ENCODE data around the gene THTPA.

The THTPA gene

DNA sequence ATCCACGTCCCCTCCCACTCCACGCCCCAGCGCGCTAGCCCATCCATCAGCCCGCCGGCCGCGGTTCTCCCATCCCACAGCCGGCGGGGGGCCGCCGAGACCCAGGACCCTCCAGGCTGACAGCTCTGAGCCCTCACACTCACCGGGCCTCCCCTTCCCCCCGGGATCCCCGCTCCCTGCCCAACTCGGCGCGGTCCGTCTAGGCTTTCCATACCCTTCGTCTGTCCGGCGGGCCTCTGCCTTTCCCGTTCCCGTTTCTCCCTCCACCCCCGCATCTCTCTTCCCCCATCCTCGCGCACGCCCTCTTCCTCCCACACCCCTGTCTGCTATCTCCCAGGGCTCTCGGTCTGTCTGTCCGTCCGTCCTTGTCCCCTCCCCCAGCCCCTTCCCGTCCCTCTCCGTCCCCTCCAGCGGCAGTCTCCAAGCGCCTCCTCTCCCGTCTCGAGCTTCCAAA, 5.2 kb upstream of the THTPA start:
- peaks cover 15% of the 10 kb centered on the region for H3K27me3 ChIP-seq (replicated peaks; ENCODE audit: control insufficient read depth, insufficient read depth, low read length, poor library complexity, severe bottlenecking)
- H3K9me3 ChIP-seq (ENCODE audit: control insufficient read depth, low read length), result no peaks in the 10 kb centered on the region
- H3K4me3 ChIP-seq (ENCODE audit: insufficient read depth, low read depth, low read length, poor library complexity, severe bottlenecking), result peak overlapping the region; percentile 66
- no peaks in the 10 kb centered on the region for H3K36me3 ChIP-seq (ENCODE audit: control insufficient read depth, insufficient read depth, low read length)
- DNase-seq, result no peak
- peaks cover 16% of the 10 kb centered on the region for H3K4me1 ChIP-seq (ENCODE audit: control insufficient read depth, insufficient read depth, low read length, poor library complexity, severe bottlenecking)
- H3K27ac ChIP-seq (ENCODE audit: insufficient read depth, low read length, poor library complexity, severe bottlenecking), result peak overlapping the region; percentile 40

DNA sequence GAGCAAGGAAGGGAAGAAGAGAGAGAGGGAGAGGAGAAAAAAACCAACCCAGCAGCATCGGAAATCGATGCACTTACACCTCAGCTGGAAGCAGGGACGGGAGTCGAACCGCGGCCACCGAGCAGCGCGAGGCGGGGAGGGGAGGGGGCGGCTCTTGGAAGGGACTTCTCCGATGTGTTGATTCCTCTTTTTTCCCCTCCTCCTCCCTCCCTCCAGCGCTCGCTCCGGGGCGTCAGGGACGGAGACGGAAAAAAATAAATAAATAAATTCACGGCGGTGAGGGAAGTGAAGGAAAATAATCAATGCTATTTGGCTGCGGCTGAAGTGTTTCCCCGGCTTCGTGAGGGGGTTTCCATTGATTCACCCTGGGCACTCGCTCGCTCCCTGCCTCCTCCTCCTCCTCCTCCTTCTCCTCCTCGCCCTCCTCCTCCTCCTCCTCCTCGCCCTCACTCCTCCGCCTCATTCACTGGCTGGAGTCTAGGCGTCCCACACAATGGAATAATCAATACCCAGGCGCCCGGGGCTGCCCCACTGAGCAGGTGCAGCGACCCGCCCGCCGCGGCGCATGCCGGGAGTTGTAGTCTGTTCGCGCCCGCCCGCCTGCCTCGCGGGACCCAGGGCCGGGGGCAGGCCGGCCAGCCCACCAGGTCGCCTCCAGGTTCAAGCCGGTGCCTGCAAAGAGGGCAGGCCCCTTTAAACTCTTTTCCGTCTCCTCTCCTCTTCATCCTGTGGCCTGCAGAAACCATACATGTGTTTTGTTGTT, 4.6 kb upstream of the THTPA start, which contains the start of gene ZFHX2:
TSS of gene ZFHX2 (minus strand) at position 500 of the 763 bp plus-strand sequence. CDS start 16,440 bp downstream, outside the sequence.
- H3K9me3 ChIP-seq (ENCODE audit: control insufficient read depth, low read length), result no peaks in the 10 kb centered on the region
- H3K4me1 ChIP-seq (ENCODE audit: control insufficient read depth, insufficient read depth, low read length, poor library complexity, severe bottlenecking), result peaks cover 20% of the 10 kb centered on the region
- peak within 1 kb of the TSS; percentile 66 for H3K4me3 ChIP-seq (ENCODE audit: insufficient read depth, low read depth, low read length, poor library complexity, severe bottlenecking)
- H3K36me3 ChIP-seq (ENCODE audit: control insufficient read depth, insufficient read depth, low read length), result no peaks in the 10 kb centered on the region
- peaks cover 15% of the 10 kb centered on the region for H3K27me3 ChIP-seq (replicated peaks; ENCODE audit: control insufficient read depth, insufficient read depth, low read length, poor library complexity, severe bottlenecking)
- DNase-seq, result peak; percentile 53 to 65 (median 58)
- peak within 1 kb of the TSS; percentile 40 for H3K27ac ChIP-seq (ENCODE audit: insufficient read depth, low read length, poor library complexity, severe bottlenecking)

DNA sequence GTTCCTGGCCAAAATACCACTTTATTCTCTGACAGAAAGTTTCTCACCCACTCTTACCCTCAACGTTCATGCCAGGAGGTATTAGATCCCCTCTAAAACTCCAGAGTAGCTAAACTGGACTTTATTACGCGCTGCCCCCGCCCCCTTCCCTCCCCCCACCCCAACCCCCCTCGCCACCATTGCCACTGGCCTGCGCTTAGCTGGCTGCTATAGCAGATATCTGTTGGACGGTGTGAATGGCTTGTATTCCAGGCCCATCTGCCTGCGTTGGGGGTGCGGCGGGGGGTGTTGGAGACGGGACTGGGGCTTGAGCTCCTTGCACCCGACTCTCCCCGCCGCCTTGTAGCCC, 564 bp upstream of the THTPA start:
- peak overlapping the region; percentile 96 for H3K4me3 ChIP-seq (ENCODE audit: insufficient read depth, low read depth, low read length, poor library complexity, severe bottlenecking)
- H3K36me3 ChIP-seq (ENCODE audit: control insufficient read depth, insufficient read depth, low read length), result peaks cover 20% of the 10 kb centered on the region
- H3K9me3 ChIP-seq (ENCODE audit: control insufficient read depth, low read length), result no peaks in the 10 kb centered on the region
- H3K4me1 ChIP-seq (ENCODE audit: control insufficient read depth, insufficient read depth, low read length, poor library complexity, severe bottlenecking), result peaks cover 26% of the 10 kb centered on the region
- DNase-seq, result no peak
- H3K27ac ChIP-seq (ENCODE audit: insufficient read depth, low read length, poor library complexity, severe bottlenecking), result peak overlapping the region; percentile 88
- H3K27me3 ChIP-seq (replicated peaks; ENCODE audit: control insufficient read depth, insufficient read depth, low read length, poor library complexity, severe bottlenecking), result peaks cover 8% of the 10 kb centered on the region

DNA sequence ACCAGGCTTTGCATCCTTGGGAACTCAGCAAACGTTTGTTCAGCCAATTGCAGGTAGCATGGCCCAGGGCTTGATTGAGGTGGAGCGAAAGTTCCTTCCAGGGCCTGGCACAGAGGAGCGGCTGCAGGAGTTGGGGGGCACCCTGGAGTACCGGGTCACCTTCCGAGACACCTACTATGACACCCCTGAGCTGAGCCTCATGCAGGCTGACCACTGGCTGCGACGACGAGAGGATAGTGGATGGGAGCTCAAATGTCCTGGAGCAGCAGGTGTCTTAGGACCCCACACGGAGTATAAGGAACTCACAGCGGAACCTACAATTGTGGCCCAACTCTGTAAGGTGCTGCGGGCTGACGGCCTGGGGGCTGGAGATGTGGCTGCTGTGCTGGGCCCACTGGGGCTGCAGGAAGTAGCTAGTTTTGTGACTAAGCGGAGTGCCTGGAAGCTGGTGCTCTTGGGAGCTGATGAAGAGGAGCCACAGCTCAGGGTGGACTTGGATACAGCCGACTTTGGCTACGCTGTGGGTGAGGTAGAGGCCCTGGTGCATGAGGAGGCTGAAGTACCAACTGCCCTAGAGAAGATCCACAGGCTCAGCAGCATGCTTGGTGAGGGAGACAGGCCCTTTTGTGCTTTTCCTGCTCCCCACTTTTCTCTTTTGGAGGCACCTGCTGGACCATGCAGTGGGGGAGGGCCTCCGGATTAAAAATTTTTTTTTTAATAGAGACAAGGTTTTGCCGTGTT, 799 bp downstream of the THTPA start:
- Histone ChIP-seq H3K36me3 (ENCODE audit: control insufficient read depth, insufficient read depth, low read length) (peaks cover 32% of the 10 kb centered on the region), H3K27ac (ENCODE audit: insufficient read depth, low read length, poor library complexity, severe bottlenecking) (peak overlapping the region; percentile 88), H3K9me3 (ENCODE audit: control insufficient read depth, low read length) (no peaks in the 10 kb centered on the region), H3K27me3 (replicated peaks; ENCODE audit: control insufficient read depth, insufficient read depth, low read length, poor library complexity, severe bottlenecking) (no peaks in the 10 kb centered on the region), H3K4me3 (ENCODE audit: insufficient read depth, low read depth, low read length, poor library complexity, severe bottlenecking) (peak overlapping the region; percentile 96), H3K4me1 (ENCODE audit: control insufficient read depth, insufficient read depth, low read length, poor library complexity, severe bottlenecking) (peaks cover 13% of the 10 kb centered on the region)
- no peak for DNase-seq

DNA sequence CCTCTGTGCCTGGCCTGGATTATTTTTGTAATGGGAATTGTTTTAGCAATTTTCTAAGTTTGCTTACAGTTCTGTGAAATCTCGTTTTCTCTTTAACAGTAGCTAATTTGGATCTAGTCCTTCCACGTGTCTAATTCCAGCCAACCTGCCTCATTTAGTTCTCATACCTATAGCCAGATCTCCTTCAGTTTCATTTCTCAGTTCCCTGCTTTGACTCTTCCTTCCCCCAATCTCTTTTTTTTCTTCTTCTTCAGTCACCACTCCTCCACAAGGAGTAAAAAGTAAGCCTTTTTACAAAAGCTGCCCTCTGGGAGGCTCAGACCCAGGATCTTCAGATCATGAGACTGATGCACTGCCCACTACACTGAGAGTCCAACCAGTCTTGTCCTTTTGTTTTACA, 1.4 kb downstream of the THTPA start:
- no peak for DNase-seq
- H3K4me3 ChIP-seq (ENCODE audit: insufficient read depth, low read depth, low read length, poor library complexity, severe bottlenecking), result no peak overlapping the region
- peaks cover 10% of the 10 kb centered on the region for H3K4me1 ChIP-seq (ENCODE audit: control insufficient read depth, insufficient read depth, low read length, poor library complexity, severe bottlenecking)
- H3K27me3 ChIP-seq (replicated peaks; ENCODE audit: control insufficient read depth, insufficient read depth, low read length, poor library complexity, severe bottlenecking), result no peaks in the 10 kb centered on the region
- H3K9me3 ChIP-seq (ENCODE audit: control insufficient read depth, low read length), result no peaks in the 10 kb centered on the region
- H3K27ac ChIP-seq (ENCODE audit: insufficient read depth, low read length, poor library complexity, severe bottlenecking), result peak overlapping the region; percentile 88
- peaks cover 39% of the 10 kb centered on the region for H3K36me3 ChIP-seq (ENCODE audit: control insufficient read depth, insufficient read depth, low read length)

DNA sequence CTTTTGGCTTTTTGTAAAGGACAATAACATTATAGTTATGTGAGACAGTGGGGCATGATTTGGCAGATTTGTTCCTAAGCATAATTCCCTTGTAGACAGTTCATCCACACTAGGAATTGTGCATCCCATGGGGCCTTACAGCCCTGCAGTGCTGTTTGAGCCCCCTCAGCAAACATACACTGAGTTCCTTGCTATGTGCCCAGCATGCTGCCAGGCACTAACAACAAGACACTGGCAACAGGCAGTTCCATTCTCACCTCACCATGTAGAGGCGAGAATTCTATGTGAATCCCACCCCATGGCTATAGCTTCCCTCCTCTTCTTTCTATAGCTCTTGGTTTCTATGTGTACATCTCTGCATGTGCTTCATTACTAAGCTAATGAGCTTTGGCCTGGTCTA, 1.9 kb downstream of the THTPA start:
- H3K4me1 ChIP-seq (ENCODE audit: control insufficient read depth, insufficient read depth, low read length, poor library complexity, severe bottlenecking), result peaks cover 10% of the 10 kb centered on the region
- no peak overlapping the region for H3K27ac ChIP-seq (ENCODE audit: insufficient read depth, low read length, poor library complexity, severe bottlenecking)
- no peak for DNase-seq
- H3K27me3 ChIP-seq (replicated peaks; ENCODE audit: control insufficient read depth, insufficient read depth, low read length, poor library complexity, severe bottlenecking), result no peaks in the 10 kb centered on the region
- no peaks in the 10 kb centered on the region for H3K9me3 ChIP-seq (ENCODE audit: control insufficient read depth, low read length)
- H3K36me3 ChIP-seq (ENCODE audit: control insufficient read depth, insufficient read depth, low read length), result peaks cover 39% of the 10 kb centered on the region
- H3K4me3 ChIP-seq (ENCODE audit: insufficient read depth, low read depth, low read length, poor library complexity, severe bottlenecking), result no peak overlapping the region

DNA sequence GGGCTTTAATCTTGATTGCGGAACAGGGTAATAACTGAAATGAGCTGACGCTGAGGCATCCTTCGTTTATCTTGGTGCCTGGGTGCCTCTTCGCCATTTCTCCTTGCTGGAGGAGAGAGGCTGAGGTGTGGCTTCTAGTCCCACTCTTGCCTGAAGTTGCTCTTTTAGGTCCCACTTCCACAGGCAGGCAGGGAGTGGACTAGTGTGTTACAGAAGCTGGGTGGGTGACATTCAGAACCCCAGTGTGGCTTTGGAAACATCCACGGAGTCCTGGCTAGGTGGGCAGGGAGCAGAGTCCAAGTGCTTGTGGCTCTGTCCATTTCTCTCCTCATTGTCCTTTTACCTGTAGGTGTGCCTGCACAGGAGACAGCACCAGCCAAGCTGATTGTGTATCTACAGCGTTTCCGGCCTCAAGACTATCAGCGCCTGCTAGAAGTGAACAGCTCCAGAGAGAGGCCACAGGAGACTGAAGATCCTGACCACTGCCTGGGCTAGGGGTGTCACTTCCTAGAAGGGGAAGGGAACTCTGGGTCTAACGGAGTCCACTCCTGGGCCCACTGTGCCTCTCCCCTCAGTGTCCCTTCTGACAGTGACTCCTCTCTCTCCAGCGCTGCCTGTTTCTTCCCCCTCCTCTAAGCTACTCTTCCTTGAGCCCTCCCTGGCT, 2.4 kb downstream of the THTPA start:
- Histone ChIP-seq H3K27ac (ENCODE audit: insufficient read depth, low read length, poor library complexity, severe bottlenecking) (no peak overlapping the region), H3K4me1 (ENCODE audit: control insufficient read depth, insufficient read depth, low read length, poor library complexity, severe bottlenecking) (peaks cover 10% of the 10 kb centered on the region)

DNA sequence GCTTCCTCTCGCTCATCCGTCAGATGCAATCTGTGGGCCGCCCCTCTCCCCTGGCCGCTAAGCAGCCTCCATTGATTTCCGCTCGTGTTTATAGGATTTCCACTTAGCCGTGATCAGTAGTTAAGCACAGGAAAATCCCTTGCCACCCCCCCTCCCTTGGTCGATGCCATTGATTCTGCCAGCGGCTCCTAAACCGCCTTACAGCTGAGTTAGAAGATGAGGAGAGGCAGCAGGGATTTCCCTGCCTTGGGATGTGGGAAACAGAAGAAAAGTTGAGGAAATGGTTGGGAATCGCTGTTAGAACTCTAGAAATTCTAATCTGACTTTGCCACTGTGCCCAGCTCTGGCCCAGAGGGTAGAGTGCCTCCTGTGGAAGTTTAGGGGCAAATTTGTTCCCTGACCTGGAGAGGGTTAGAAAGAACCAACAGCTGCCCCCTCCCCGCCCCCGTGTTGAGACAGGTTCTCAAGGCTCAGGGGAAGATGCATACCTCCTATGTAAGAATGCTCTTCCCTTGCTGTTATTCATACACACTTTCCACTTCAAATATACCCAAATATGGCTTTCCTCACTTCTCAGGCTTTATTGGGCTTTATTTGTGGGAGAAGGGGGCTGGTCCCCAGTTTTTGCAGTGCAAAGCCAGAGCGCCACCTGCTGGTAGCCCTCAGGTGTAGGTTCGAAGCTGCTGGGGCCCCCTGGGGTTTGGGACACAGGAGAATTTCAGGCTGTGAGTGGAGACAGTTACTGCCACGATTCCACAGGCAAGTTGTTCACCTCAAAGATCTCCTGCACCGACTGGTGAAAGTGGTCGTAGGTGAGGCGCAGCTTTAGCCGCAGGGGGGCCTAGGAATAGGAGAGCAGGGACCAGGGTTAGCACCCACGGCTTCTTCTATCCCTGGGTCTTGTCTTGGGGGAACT, 3.2 kb downstream of the THTPA start:
- DNase-seq, result peak; percentile 33 to 49 (median 48)
- no peak overlapping the region for H3K4me3 ChIP-seq (ENCODE audit: insufficient read depth, low read depth, low read length, poor library complexity, severe bottlenecking)
- H3K4me1 ChIP-seq (ENCODE audit: control insufficient read depth, insufficient read depth, low read length, poor library complexity, severe bottlenecking), result peaks cover 10% of the 10 kb centered on the region
- no peaks in the 10 kb centered on the region for H3K9me3 ChIP-seq (ENCODE audit: control insufficient read depth, low read length)
- H3K27ac ChIP-seq (ENCODE audit: insufficient read depth, low read length, poor library complexity, severe bottlenecking), result peak overlapping the region; percentile 12
- H3K36me3 ChIP-seq (ENCODE audit: control insufficient read depth, insufficient read depth, low read length), result peaks cover 48% of the 10 kb centered on the region
- H3K27me3 ChIP-seq (replicated peaks; ENCODE audit: control insufficient read depth, insufficient read depth, low read length, poor library complexity, severe bottlenecking), result no peaks in the 10 kb centered on the region

More for the DNA sequence above, 2.4 kb downstream of the THTPA start:
- Histone ChIP-seq H3K36me3 (ENCODE audit: control insufficient read depth, insufficient read depth, low read length) (peaks cover 41% of the 10 kb centered on the region), H3K4me3 (ENCODE audit: insufficient read depth, low read depth, low read length, poor library complexity, severe bottlenecking) (no peak overlapping the region), H3K27me3 (replicated peaks; ENCODE audit: control insufficient read depth, insufficient read depth, low read length, poor library complexity, severe bottlenecking) (no peaks in the 10 kb centered on the region), H3K9me3 (ENCODE audit: control insufficient read depth, low read length) (no peaks in the 10 kb centered on the region)
- no peak for DNase-seq

DNA sequence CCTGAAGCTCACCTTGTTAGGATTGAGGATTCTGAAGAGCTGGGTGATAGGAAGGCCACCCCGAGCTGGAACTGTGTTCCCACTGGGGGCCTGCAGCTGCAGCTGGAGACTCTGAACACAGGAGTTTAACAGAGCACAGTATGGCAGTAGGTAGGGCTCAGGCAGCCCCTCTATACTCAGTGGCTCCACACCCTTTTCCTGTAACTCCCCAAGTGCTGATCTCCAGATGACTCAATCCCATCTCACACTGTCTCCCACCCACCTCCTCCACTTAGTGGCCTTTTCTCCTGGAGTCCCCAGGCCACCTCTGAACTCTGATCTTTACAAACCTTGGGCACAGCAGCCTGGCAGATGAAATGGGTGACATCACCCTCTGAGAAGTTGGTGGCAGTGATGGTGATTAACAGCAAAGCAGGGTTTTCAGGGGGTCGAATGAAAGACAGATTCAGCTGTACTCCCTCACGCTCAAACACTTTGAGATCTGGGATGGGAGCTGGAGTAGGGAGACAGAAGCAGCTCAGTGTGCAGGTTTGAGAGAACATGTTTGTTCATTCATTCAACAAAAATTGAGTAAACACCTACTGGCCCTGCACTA, 4.0 kb downstream of the THTPA start:
- Histone ChIP-seq H3K27me3 (replicated peaks; ENCODE audit: control insufficient read depth, insufficient read depth, low read length, poor library complexity, severe bottlenecking) (no peaks in the 10 kb centered on the region), H3K9me3 (ENCODE audit: control insufficient read depth, low read length) (no peaks in the 10 kb centered on the region), H3K4me3 (ENCODE audit: insufficient read depth, low read depth, low read length, poor library complexity, severe bottlenecking) (no peak overlapping the region), H3K4me1 (ENCODE audit: control insufficient read depth, insufficient read depth, low read length, poor library complexity, severe bottlenecking) (peaks cover 10% of the 10 kb centered on the region), H3K36me3 (ENCODE audit: control insufficient read depth, insufficient read depth, low read length) (peaks cover 55% of the 10 kb centered on the region), H3K27ac (ENCODE audit: insufficient read depth, low read length, poor library complexity, severe bottlenecking) (no peak overlapping the region)
- no peak for DNase-seq

All from effector memory CD4-positive, alpha-beta T cell (primary cell).